Endodermal cell (in vitro differentiated cells): ENCODE measurements around the gene CCDC78. TPM values are rescaled to one million over a fixed set of nuclear protein-coding genes. Genes with fewer than 3 reads are reported as not detected.
"Not testable (repeated sequence)": the region's sequence is repeated elsewhere in the genome, so short reads cannot be mapped to it uniquely, and the experiment has no call there.

Source experiments
- DNase-seq: peaks from one replicate; pipeline ENCODE4 v3.0.0-alpha.2; 2017
- H3K27ac ChIP-seq: 2 replicates; pipeline ENCODE4 v1.5.1; 2013; ENCODE audit warnings: mild to moderate bottlenecking, low read depth, low read length, moderate library complexity
- H3K27me3 ChIP-seq: 2 replicates; pipeline ENCODE4 v1.6.1; 2013; ENCODE audit warnings: mild to moderate bottlenecking, low read length, moderate library complexity; ENCODE audit not compliant: insufficient read depth, control insufficient read depth, poor library complexity, severe bottlenecking
- H3K36me3 ChIP-seq: 2 replicates; pipeline ENCODE4 v1.7.0; 2013; ENCODE audit warnings: mild to moderate bottlenecking, low read length, moderate library complexity; ENCODE audit not compliant: control insufficient read depth, insufficient read depth
- H3K4me1 ChIP-seq: one replicate; pipeline ENCODE4 v1.7.0; 2013; ENCODE audit warnings: low read length; ENCODE audit not compliant: control insufficient read depth, insufficient read depth
- H3K4me3 ChIP-seq: 2 replicates; pipeline ENCODE4 v1.5.1; 2013; ENCODE audit warnings: mild to moderate bottlenecking, low read length, moderate library complexity
- H3K9ac ChIP-seq: 2 replicates; pipeline ENCODE4 v1.6.1; 2013; ENCODE audit warnings: mild to moderate bottlenecking, low read length, moderate library complexity; ENCODE audit not compliant: poor library complexity, severe bottlenecking; ENCODE audit errors: extremely low read depth
- H3K9me3 ChIP-seq: 2 replicates; pipeline ENCODE4 v1.6.1; 2013; ENCODE audit warnings: mild to moderate bottlenecking, low read length, moderate library complexity; ENCODE audit not compliant: control insufficient read depth
- H3K27ac Mint-ChIP-seq: 2 replicates; pipeline ENCODE4 v1.8.0; 2020; ENCODE audit warnings: mixed read lengths
- H3K27me3 Mint-ChIP-seq: 2 replicates; pipeline ENCODE4 v1.8.0; 2021; ENCODE audit warnings: mild to moderate bottlenecking, mixed read lengths; ENCODE audit not compliant: insufficient read depth
- H3K36me3 Mint-ChIP-seq: 2 replicates; pipeline ENCODE4 v1.8.0; 2020; ENCODE audit warnings: low read depth, mixed read lengths
- H3K4me1 Mint-ChIP-seq: 2 replicates; pipeline ENCODE4 v1.8.0; 2020; ENCODE audit warnings: mixed read lengths
- H3K4me3 Mint-ChIP-seq: 2 replicates; pipeline ENCODE4 v1.8.0; 2020; ENCODE audit warnings: mild to moderate bottlenecking, moderate library complexity, mixed read lengths
- H3K9me3 Mint-ChIP-seq: 2 replicates; pipeline ENCODE4 v1.8.0; 2020; ENCODE audit warnings: mild to moderate bottlenecking, mixed read lengths
- WGBS, 2 experiments: methylation state at CpG; one replicate each; pipeline versions ENCODE4 v1.1.5 to v1.1.7; 2013; ENCODE audit warnings: missing lambda C conversion rate in 2 of 2, mixed read lengths in 1 of 2; ENCODE audit not compliant: insufficient coverage in 1 of 2, insufficient read length in 1 of 2; 5-methylcytosine and 5-hydroxymethylcytosine counted together
- total RNA-seq, 2 donors: library from RNA; stranded (reverse); fragmentation: NEBNext Ultra II Directional in 1 of 2; extraction: Animal tissue kit (Norgen Biotek cat#: 25700) in 1 of 2; gene quantifications; 2 replicates in 1 of 2; 3 replicates in 1 of 2; pipeline ENCODE4 v1.2.1, GENCODE V29; 2021
- TF ChIP-seq, protein P1 (sequence below): fragments of 200-600 bp; sonication (generic); conservative IDR thresholded peaks from 2 replicates; pipeline ENCODE4 v1.5.0; 2021; ENCODE audit warnings: antibody characterized with exemption, mild to moderate bottlenecking

CCDC78 gene
- total RNA-seq, 2 donors from 2014 or later: 6.5 to 8.1 TPM

DNA sequence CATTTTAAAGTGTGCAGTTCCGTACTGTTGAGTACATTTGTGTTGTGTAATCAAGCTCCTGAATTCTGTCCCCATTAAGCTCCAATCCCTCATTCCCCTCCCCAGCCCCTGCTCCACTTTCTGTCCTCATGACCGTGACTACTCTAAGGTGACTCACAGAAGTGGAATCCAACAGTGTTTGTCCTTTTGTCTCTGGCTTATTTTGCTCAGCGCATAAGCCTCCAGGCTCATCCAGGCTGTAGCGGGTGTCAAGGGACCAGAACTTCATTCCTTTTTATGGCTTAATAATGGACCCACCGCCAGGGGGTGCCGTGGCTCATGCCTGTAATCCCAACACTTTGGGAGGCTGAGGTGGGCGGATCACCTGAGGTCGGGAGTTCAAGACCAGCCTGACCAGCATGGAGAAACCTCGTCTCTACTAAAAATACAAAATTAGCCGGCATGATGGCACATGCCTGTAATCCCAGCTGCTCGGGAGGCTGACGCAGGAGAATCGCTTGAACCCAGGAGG is 13.4 kb downstream of the CCDC78 start:
- H3K4me3 Mint-ChIP-seq, H3K36me3 Mint-ChIP-seq, H3K36me3 ChIP-seq, H3K4me1 Mint-ChIP-seq, H3K9ac ChIP-seq, H3K9me3 ChIP-seq, H3K27ac ChIP-seq, H3K9me3 Mint-ChIP-seq, H3K4me1 ChIP-seq, H3K4me3 ChIP-seq: not testable (repeated sequence)
- H3K27me3 Mint-ChIP-seq: peaks cover 58% of the 10 kb centered on the region
- TF ChIP-seq, protein P1, sequence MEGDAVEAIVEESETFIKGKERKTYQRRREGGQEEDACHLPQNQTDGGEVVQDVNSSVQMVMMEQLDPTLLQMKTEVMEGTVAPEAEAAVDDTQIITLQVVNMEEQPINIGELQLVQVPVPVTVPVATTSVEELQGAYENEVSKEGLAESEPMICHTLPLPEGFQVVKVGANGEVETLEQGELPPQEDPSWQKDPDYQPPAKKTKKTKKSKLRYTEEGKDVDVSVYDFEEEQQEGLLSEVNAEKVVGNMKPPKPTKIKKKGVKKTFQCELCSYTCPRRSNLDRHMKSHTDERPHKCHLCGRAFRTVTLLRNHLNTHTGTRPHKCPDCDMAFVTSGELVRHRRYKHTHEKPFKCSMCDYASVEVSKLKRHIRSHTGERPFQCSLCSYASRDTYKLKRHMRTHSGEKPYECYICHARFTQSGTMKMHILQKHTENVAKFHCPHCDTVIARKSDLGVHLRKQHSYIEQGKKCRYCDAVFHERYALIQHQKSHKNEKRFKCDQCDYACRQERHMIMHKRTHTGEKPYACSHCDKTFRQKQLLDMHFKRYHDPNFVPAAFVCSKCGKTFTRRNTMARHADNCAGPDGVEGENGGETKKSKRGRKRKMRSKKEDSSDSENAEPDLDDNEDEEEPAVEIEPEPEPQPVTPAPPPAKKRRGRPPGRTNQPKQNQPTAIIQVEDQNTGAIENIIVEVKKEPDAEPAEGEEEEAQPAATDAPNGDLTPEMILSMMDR: peak; percentile 76
- peak; percentile 91 for DNase-seq
- H3K27me3 ChIP-seq: peaks cover 62% of the 10 kb centered on the region
- 24 to 57% methylated on average over 5 to 13 of the region's 13 CpGs for WGBS, 2 experiments
- H3K27ac Mint-ChIP-seq: peak overlapping the region; percentile 75

DNA sequence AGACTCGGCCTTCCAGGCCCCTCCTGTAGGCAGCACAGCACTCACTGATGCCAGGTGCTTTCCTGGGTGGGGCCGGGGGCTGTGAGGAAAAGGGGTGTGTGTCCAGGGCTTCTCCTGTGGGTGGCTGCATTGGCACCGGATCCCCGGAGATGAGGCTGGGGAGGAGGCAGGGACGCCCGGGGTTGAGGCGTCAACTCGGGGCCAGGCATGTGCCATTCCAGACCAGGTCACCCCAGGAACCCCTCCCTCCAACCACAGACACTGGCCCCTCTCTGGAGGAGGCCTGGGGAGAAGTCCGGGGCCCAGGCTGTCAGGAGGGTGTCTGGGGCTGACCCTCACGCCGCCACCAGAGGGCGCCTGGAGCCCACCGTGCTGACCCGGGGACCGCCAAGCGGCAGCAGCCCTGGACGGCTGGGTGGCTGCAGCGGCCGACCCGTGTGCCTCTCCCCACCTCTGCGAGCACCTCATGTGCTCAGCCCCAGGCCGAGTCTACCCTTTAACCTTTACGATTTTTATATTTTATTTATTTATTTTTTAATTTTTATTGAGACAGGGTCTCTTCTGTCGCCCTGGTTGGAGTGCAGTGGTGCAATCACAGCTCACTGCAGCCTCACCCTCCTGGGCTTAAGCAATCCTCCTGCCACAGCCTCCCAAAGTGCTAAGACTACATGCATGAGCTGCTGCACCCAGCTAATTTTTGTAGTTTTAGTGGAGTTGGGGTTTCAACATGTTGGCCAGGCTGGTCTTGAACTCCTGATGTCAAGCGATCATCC is 14.5 kb downstream of the CCDC78 start:
- no peak overlapping the region for H3K4me3 Mint-ChIP-seq
- H3K36me3 Mint-ChIP-seq: no peaks in the 10 kb centered on the region
- peaks cover 6% of the 10 kb centered on the region for H3K4me1 Mint-ChIP-seq
- Histone ChIP-seq H3K4me3 (no peak overlapping the region), H3K9ac (no peak overlapping the region), H3K27me3 (peaks cover 73% of the 10 kb centered on the region), H3K4me1 (peaks cover 4% of the 10 kb centered on the region), H3K9me3 (no peaks in the 10 kb centered on the region), H3K27ac (no peak overlapping the region), H3K36me3 (no peaks in the 10 kb centered on the region)
- peak; percentile 94 for DNase-seq
- H3K27ac Mint-ChIP-seq: no peak overlapping the region
- H3K27me3 Mint-ChIP-seq: peaks cover 67% of the 10 kb centered on the region
- TF ChIP-seq, protein P1: peak; percentile 99
- 8 to 19% methylated on average over 11 to 23 of the region's 25 CpGs for WGBS, 2 experiments
- no peaks in the 10 kb centered on the region for H3K9me3 Mint-ChIP-seq

DNA sequence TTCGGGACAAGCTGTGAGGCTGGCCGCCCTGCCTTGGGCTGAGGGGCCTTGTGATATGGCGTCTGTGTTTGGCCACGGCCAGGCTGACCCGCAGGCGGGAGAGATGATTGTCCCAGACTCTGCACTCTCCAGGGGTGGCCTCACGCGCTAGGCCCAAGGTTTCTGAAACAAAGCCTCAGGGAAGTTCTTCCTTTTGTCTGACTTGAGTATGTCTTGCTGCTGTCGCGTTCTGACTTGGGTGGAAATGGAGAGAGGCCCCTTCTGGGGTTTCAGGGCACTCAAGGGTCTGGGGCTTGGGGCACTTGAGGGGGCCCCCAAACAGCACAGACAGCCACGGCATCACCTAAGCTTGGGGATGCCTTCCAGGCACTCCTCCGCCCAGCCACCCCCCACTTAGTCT is 15.2 kb downstream of the CCDC78 start:
- H3K4me1 Mint-ChIP-seq: peaks cover 3% of the 10 kb centered on the region
- DNase-seq: no peak
- H3K27me3 Mint-ChIP-seq: peaks cover 69% of the 10 kb centered on the region
- H3K27ac Mint-ChIP-seq: no peak overlapping the region
- no peak overlapping the region for H3K4me3 ChIP-seq
- peaks cover 75% of the 10 kb centered on the region for H3K27me3 ChIP-seq
- H3K9me3 ChIP-seq: no peaks in the 10 kb centered on the region
- no peak overlapping the region for H3K9ac ChIP-seq
- no peaks in the 10 kb centered on the region for H3K36me3 ChIP-seq
- H3K4me3 Mint-ChIP-seq: no peak overlapping the region
- TF ChIP-seq, protein P1: no peak
- H3K36me3 Mint-ChIP-seq: no peaks in the 10 kb centered on the region
- H3K4me1 ChIP-seq: no peaks in the 10 kb centered on the region
- H3K27ac ChIP-seq: peak overlapping the region; percentile 97
- WGBS, 2 experiments: 80 to 84% methylated on average over 10 to 12 of the region's 12 CpGs
- no peaks in the 10 kb centered on the region for H3K9me3 Mint-ChIP-seq
